Measurements from ENCODE around the gene NCKAP1.

DNA sequence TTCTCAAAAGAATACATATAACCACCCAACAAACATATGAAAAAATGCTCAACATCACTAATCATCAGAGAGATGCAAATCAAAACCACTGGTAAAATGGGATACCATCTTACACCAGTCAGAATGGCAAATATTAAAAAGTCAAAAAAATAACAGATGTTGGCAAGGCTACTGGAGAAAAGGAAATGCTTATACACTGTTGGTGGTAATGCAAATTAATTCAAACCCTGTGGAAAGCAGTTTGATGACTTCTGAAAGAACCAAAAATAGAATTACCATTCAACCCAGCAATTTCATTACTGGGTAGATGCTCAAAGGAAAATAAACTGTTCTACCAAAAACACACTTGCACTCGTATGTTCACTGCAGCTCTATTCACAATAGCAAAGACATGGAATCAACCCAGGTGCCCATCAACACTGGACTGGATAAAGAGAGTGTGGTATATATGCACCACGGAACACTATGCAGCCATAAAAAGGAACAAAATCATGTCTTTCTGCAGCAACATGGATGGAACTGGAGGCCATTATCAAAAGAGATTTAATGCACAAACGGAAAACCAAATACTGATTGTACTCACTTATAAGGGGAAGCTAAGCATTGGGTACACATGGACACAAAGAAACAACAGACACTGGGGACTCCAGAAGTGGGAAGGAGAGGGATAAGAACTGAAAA lies 38.8 kb downstream of the NCKAP1 start:
- TF ChIP-seq EZH2 (optimal IDR thresholded peaks at IDR 0.05; ENCODE audit: low read depth, low read length), result no peak
- TF ChIP-seq, protein P1, sequence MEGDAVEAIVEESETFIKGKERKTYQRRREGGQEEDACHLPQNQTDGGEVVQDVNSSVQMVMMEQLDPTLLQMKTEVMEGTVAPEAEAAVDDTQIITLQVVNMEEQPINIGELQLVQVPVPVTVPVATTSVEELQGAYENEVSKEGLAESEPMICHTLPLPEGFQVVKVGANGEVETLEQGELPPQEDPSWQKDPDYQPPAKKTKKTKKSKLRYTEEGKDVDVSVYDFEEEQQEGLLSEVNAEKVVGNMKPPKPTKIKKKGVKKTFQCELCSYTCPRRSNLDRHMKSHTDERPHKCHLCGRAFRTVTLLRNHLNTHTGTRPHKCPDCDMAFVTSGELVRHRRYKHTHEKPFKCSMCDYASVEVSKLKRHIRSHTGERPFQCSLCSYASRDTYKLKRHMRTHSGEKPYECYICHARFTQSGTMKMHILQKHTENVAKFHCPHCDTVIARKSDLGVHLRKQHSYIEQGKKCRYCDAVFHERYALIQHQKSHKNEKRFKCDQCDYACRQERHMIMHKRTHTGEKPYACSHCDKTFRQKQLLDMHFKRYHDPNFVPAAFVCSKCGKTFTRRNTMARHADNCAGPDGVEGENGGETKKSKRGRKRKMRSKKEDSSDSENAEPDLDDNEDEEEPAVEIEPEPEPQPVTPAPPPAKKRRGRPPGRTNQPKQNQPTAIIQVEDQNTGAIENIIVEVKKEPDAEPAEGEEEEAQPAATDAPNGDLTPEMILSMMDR (IDR thresholded peaks at IDR 0.05; ENCODE audit: low read length), result no peak

All from MM.1S (cell line).